ENCODE measurements around the gene CLCN3.

- TF ChIP-seq, protein P1, sequence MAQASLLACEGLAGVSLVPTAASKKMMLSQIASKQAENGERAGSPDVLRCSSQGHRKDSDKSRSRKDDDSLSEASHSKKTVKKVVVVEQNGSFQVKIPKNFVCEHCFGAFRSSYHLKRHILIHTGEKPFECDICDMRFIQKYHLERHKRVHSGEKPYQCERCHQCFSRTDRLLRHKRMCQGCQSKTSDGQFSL (CRISPR knock-in tag; IDR thresholded peaks at IDR 0.05), result no peak
- TF ChIP-seq ZFP82 (CRISPR knock-in tag; IDR thresholded peaks at IDR 0.05; ENCODE audit: borderline replicate concordance), result no peak
- TF ChIP-seq, protein P2, sequence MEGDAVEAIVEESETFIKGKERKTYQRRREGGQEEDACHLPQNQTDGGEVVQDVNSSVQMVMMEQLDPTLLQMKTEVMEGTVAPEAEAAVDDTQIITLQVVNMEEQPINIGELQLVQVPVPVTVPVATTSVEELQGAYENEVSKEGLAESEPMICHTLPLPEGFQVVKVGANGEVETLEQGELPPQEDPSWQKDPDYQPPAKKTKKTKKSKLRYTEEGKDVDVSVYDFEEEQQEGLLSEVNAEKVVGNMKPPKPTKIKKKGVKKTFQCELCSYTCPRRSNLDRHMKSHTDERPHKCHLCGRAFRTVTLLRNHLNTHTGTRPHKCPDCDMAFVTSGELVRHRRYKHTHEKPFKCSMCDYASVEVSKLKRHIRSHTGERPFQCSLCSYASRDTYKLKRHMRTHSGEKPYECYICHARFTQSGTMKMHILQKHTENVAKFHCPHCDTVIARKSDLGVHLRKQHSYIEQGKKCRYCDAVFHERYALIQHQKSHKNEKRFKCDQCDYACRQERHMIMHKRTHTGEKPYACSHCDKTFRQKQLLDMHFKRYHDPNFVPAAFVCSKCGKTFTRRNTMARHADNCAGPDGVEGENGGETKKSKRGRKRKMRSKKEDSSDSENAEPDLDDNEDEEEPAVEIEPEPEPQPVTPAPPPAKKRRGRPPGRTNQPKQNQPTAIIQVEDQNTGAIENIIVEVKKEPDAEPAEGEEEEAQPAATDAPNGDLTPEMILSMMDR (CRISPR knock-in tag; IDR thresholded peaks at IDR 0.05), result peak; percentile 83
- no peak for TF ChIP-seq ZNF3 (CRISPR knock-in tag; IDR thresholded peaks at IDR 0.05)
- no peak for TF ChIP-seq ZNF260 (CRISPR knock-in tag; IDR thresholded peaks at IDR 0.05; ENCODE audit: borderline replicate concordance, low read depth)
- no peak for TF ChIP-seq PRDM10 (CRISPR knock-in tag; IDR thresholded peaks at IDR 0.05; ENCODE audit: low read depth)
- TF ChIP-seq, protein P3, sequence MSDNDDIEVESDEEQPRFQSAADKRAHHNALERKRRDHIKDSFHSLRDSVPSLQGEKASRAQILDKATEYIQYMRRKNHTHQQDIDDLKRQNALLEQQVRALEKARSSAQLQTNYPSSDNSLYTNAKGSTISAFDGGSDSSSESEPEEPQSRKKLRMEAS (IDR thresholded peaks at IDR 0.05), result no peak
- TF ChIP-seq, protein P4, sequence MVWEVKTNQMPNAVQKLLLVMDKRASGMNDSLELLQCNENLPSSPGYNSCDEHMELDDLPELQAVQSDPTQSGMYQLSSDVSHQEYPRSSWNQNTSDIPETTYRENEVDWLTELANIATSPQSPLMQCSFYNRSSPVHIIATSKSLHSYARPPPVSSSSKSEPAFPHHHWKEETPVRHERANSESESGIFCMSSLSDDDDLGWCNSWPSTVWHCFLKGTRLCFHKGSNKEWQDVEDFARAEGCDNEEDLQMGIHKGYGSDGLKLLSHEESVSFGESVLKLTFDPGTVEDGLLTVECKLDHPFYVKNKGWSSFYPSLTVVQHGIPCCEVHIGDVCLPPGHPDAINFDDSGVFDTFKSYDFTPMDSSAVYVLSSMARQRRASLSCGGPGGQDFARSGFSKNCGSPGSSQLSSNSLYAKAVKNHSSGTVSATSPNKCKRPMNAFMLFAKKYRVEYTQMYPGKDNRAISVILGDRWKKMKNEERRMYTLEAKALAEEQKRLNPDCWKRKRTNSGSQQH (CRISPR knock-in tag; IDR thresholded peaks at IDR 0.05; ENCODE audit: low read depth), result no peak
- peak; percentile 67 for TF ChIP-seq SMC3 (IDR thresholded peaks at IDR 0.05; ENCODE audit: low read length)
- no peak for TF ChIP-seq POLR2A (IDR thresholded peaks at IDR 0.05; ENCODE audit: insufficient read depth in 1 of 2, low read depth in 2 of 2, low read length in 2 of 2)
- no peak for TF ChIP-seq CREB1 (IDR thresholded peaks at IDR 0.05)
- TF ChIP-seq CREB1 (CRISPR knock-in tag; IDR thresholded peaks at IDR 0.05), result no peak
- no peak for TF ChIP-seq GATA4 (IDR thresholded peaks at IDR 0.05; ENCODE audit: borderline replicate concordance, low read depth)
- TF ChIP-seq, protein P5, sequence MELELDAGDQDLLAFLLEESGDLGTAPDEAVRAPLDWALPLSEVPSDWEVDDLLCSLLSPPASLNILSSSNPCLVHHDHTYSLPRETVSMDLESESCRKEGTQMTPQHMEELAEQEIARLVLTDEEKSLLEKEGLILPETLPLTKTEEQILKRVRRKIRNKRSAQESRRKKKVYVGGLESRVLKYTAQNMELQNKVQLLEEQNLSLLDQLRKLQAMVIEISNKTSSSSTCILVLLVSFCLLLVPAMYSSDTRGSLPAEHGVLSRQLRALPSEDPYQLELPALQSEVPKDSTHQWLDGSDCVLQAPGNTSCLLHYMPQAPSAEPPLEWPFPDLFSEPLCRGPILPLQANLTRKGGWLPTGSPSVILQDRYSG (CRISPR knock-in tag; IDR thresholded peaks at IDR 0.05), result no peak
Observed at GRCh38 chr4:169612871-169613859, 7.2 kb upstream of the CLCN3 start.

Data from HepG2 (cell line).